ENCODE results near the gene DLGAP1.

Gene DLGAP1

DNA sequence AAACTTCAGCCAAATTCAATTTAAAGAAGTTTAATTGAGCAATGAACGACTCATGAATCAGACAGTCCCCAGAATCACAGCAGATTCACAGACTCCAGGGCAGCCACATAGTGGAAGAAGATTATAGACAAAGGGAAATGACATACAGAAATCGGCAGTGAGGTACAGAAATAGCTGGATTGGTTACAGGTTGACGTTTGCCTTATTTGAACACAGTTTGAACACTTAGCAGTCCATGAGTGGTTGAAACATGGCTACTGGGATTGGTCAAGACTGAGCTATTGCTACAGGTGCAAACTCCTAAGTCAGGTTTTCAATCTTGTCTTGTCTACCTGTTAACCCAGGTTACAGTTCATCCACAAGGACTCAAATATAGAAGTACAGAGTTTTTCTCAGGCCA, 169.6 kb downstream of the DLGAP1 start:
- DNase-seq = no peak

GRCh38 chr18:4284528-4284927, 170.6 kb downstream of the DLGAP1 start:
- DNase-seq = no peak

GRCh38 chr18:4283746-4284291, 171.3 kb downstream of the DLGAP1 start:
- DNase-seq = no peak

DNA sequence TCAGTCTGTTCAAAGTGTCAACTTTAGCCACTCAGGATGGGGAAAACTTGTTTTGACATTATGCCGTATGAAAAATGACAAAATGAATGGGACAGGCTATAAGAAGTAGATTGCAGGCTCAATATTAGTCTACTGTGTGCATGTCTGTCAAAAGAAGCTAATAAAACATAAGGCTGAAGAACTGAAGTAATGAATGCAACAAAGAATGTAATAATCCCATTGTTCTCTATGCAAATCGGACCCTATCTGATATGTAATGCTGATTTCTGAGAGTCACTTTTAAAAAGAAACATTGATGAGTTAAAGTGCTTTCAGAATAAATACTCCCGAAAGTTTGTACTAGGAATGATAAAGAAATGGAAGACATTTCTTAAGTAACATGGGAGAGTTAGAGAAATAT, 172.2 kb downstream of the DLGAP1 start:
- no peak for DNase-seq

DNA sequence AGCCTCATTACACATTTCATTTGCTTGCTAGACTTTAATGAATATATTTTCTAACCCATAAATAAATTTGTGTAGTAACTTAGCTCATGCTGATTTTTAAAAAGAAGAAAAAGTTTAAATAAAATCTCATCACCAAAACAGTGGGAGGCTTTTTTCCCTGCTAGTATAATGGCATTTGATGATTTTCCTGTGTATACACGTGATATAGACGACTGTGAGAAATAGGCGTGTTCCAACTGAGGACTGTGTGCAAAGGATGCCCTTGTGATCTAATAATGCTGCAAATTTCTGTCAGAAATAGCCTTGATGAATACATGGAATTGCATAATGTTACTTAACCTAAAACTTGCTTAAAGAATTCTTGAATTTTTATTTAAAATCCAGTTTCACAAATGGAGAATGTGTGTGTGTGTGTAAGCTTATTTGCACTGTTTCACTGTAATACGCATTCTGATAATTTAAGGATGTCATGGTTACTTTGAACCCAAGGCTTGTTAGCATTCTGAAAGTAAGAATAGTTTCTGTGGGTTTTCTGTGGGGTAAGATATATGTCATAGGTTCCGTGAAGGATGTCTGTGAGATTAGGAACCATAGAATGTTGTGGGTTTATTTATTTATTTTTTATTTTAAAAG, 178.0 kb downstream of the DLGAP1 start:
- no peak for DNase-seq

DNA sequence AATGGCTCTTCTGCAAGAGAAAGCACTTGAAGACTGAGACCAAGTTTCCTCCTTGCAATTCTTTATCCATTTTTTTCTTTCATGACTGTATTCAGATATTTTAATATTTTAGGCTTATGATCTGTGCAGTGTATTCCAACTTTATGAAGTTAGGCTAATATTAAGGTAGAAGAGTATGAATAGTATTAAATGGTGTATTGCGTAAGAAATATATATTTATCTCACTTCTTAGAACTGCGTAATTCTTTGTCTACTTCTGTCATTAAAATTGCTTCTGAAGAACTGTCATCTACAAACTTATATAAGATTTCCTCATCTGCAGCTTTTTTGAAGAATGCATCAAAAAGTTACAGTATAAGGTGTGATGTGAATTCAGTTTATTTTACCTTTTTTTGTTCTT, 183.2 kb downstream of the DLGAP1 start:
- DNase-seq = no peak

GRCh38 chr18:4270988-4271387, 184.1 kb downstream of the DLGAP1 start:
- DNase-seq = no peak

- DNase-seq = no peak
Measured at GRCh38 chr18:4270016-4270415, 185.1 kb downstream of the DLGAP1 start.

- no peak for DNase-seq
Measured at GRCh38 chr18:4267641-4268040, 187.5 kb downstream of the DLGAP1 start.

DNA sequence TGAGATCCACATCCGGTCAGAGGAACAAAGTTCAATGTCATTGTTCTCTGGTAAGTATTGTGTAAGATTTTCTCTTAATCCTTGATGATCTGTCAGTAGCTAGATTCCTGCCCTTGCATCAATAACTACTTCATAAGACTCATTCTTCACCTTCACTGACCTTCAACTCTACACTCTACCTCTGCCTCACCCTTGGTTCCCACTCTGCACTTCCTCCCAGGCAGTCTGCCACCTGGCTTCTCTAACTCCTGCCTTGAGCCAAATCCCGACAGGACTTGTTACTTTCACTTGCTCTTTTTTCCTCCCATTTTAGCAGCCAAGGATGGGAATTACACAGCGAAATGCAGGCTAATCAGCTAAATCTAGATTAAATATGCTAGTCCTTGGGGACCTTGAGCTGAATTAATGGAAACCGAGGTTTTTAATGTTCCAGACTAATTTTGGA, 190.7 kb downstream of the DLGAP1 start:
- DNase-seq = no peak

DNA sequence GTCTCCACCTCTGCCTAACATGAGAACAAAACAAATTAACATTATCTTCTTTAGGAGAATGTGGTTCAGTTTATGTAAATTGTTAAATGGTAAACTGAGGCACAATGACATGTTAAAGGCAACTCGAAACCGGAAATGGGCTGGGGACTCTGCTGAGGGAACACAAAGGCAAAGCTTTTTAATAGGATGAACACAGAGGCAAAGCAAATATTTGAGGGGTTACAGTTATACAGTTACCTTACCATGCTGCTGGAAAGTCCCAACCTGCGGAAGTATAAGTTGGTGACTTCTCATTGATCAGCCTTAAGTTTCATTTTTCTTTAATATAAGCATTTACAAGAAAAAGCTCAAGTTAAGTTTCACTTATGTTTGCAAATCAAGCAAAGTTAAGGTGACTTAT, 195.0 kb downstream of the DLGAP1 start:
- no peak for DNase-seq

GRCh38 chr18:4256766-4257417, 198.2 kb downstream of the DLGAP1 start:
- no peak for DNase-seq

DNA sequence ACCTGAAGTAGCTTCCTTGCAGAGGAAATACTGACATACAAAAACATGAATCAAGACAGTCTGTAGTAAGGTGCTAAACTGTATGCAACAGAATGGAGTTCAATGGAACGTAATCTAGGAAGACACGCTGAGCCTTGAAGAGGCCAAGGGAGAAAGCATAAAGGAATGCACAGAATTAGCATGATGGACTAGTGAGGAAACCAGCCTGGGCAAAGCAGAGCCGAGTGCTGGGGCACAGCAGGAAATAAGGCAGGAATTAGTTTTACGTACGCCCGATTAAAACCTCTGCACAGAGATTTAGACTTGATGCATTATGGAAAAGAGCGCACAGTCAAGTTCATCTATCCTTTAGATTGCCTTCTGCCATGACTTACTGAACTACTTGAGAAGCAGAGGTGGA, 200.3 kb downstream of the DLGAP1 start:
- no peak for DNase-seq

DNA sequence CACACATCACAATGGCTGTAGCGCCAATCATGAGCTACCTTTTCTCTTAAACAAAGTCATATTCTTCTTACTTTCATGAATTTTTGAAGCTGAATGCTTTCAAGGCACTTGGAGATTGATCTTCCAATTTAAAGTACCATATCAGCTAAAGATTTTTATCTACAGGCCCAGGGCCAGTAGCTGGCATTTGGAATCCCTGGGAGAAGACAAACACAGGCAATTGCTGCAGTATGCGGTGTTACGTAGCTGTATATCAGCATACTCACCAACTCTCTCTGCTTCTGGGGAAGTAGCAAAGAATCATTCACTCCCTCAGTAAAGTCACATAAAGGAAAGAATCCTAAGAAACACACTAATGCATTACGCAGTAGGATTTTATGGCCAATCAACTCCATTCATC, 202.3 kb downstream of the DLGAP1 start:
- no peak for DNase-seq

DNA sequence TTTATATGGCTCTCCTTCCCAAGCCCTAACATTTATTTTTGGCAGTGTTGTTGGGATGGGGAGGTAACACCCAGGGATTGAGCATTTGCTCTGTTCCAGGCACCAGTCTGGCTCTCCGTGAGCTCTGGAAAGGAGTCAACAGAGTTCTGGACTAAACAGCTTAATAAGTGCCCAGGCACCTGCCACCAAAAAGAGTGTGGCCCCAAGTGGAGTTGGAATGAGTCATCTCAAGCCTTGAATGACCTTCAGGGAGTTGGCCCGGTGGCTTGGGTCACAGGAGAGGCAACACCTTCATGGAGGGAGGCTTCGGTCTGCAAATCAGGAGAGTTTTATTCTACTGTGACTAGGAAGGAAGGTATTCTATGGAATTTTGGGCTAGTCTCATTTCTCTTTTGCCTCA, 203.2 kb downstream of the DLGAP1 start:
- no peak for DNase-seq

DNA sequence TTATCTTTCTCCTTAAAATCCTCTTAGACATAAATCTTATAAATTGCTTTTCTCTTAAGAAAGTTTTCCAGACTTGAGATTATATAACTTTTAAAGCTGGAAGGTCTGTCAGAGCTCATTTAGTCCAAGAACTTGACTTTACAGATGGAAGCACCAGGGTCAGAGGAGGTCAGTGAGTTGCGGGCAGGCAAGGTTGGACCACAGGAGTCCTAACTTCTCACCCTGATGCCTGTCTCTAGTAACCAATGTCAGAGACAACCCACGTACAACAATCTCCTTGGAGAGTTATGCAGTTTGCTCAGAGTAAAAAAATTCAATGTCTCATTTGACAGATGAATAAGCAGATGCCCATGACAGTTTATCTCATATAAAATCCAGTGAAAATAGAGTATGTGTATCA, 203.9 kb downstream of the DLGAP1 start:
- no peak for DNase-seq

DNA sequence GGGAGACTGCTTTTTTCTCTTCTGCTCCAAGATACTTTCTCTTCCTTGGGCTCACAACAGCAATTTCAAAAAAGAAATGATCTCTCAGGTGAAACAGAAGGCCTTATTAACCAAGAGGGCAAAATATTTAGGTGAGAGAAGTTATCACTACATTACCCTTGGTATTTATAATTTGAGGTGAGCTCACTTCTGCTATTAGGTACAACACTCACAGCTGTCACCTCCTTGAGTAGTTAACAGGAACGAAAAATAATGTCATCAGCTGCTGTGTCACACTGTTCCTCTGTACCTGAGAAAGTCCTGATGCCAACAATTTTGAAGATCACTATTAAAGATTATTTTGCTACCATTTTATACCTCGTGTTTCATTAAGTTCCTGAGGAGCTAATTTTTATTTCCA, 205.0 kb downstream of the DLGAP1 start:
- no peak for DNase-seq

DNA sequence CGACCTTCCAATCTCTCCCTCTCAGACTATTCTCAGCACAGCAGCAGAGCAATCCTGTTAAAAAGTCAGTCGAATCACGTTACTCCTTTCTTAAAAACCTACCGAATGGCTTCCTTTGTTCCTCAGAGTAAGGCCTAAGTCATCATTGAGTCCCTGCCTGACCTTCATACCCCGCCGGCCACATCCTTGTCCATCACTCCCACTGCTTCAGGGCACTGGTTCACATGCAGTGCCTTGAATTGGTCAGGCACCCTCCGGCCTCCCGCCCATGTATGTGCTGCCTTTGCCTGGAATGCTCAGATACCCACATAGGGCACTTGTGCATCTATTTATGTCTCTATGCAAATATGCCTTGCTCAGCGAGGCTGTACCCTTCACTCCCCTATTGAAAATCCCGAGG, 206.4 kb downstream of the DLGAP1 start:
- DNase-seq = no peak

- DNase-seq = no peak
Measured at GRCh38 chr18:4246374-4246773, 208.7 kb downstream of the DLGAP1 start.

DNA sequence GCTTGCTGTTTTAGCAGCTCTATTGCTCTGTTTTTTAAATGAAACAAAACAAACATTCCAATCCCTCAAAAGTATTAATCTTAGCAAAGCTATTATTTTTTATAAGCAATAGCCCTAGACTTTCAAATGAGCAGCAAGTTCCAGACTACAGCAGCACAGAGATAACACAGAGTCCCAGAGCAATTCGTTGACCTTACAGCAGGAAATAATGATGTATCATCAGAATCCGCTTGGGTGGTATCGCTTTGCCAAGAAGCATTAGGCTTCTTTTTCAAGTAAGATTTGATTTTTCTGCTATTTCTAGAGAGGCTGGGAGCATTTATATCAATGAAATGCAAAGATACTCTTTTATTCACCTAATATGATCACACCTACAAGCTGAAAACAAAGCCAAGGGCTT, 209.7 kb downstream of the DLGAP1 start:
- DNase-seq = no peak

DNA sequence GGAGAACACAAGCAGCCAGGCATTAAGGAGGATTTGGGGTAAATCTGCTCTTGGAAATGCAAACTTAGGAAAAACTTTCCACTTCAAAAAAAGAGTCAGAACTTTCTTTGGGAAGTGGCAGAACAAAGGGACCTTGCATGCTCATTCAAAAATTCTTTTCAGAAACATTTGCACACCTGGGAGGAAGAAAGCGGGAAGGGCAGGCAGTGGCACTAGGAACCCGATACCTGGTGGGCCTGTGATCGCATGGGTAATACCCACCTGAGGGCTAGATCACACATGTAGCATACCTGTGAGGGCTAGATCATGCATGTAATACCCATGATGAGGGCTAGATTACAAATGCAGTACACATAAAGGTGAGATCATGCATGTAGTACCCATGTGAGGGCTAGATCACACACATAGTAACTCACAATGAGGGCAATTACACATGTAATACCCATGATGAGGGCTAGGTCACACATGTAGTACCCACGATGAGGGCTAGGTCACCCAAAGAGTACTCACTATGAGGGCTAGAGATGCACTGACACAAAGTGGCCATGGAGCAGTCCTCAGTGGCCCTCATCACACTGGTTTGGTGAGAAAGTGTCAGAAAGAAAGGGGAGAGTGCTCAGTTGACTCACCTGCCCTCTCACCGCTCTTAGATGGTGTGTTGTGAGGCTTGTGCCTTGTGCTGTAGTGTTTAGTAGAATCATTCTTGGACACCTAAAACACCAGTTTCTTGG, 212.5 kb downstream of the DLGAP1 start:
- DNase-seq = no peak

DNA sequence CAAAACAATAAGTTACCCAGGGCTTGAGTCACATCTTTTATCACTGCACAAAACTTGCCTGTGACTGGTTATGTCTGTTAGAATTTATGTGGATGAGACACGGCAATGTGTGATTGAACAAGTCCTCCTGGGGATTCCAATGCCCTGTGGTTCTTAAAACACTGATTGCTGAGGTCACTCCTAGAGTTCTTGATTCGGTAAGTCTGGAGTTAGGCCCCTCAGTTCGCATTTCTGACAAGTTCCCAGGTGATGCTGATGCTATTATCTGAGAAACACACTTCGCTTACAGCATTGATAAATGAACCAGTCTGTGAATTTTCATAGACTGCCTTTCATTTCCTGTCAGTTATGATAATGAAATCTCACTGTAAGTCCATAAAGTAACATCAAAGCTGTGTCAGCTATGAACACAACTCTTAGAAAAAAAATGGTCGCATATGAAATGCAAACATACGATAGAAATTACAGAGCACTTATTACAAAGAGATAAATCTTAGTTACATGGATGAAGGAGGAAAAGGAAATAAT, 214.0 kb downstream of the DLGAP1 start:
- DNase-seq = no peak

DNA sequence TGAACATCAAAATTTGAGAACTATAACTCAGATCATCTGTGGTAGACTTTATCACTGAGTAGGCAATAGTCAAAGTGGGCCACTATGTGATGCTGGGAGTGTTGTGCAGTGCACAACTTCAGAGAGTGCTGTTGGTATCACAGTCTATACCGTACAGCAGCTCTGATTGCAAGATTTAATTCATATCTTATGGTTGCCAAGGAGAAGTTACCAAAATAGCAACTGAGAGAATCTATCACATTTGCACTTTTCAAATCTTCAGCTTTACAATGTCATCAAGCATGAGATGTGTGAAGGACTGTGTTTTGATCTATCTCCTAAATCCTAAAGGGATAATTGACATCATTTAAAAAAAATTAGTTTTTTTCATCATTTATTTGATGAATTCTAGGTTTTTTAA, 216.1 kb downstream of the DLGAP1 start:
- DNase-seq = no peak

DNA sequence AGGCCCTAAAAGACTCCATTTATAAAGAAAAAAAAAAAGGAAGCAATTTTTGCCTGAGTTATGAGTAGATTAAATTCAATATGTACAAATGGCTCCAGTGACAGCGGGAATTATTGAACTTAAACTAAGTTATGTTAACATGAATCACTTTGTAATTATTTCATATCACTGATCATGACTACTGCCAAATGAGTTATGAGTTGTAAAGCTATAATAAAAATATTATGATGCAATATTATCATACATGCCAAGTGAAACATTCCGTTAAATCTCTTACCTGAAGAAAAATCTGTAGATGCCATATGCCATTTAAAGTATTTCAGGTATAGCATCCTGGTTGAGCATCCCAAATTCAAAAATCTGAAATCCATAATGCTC, 217.5 kb downstream of the DLGAP1 start:
- DNase-seq = no peak

Measured in NCI-H226 (cell line).